HG02798 (cell line): ENCODE measurements around the gene VAPB.

Experiments
- ATAC-seq: cut with Tn5 transposase; IDR thresholded peaks from one replicate; pipeline ENCODE4 v1.9.1; 2021; ENCODE audit warnings: mild to moderate bottlenecking; ENCODE audit not compliant: unreplicated experiment, poor library complexity

VAPB gene

DNA sequence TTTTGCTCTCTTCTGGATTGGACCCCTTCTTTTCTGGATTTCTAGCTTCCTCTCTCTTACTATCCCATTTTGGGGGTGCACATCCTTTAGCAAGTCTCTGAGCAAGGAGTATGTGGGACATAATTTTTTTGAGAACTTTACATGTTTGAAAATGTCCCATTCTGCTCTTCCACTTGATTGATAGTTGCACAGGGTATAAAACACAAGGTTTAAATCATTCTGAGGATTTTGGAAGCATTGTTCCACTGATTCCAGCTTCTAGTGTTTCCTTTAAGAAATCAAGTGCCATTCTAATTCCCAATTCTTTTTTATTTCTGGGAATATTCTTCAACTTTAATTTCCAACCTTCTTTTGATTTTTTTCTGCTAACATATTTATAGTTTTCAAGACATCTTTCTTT lies 65.4 kb downstream of the VAPB start:
- no peak for ATAC-seq

DNA sequence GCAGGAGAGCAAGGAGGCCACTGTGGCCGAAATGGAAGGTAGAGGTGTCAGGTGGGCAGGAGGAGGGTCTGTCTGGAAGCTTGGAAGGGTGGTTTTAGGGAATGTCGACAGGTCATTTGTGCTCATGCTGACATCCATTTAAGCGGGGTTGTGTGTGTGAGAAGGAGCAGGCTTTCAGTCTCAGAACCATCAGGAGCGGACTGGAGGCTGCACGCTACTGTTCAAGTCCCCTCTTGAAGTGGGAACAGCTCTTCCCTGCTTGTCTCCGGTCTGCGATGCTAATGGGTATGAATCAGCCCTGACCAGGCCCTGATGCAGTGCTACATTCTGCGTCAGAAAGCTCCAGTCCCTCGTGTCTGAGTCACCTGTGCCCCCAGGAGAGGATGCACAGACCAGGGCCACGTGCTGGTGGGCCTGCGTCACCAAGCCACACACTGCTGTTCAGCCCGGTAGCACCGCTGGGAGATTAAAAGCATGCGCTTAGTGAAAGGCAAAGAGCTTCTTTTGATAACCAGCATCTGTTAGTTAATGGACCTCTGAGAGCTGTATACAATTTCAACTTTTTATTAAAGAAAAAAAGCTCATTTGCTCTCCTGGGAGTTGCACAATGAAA lies 68.2 kb downstream of the VAPB start:
- no peak for ATAC-seq

DNA sequence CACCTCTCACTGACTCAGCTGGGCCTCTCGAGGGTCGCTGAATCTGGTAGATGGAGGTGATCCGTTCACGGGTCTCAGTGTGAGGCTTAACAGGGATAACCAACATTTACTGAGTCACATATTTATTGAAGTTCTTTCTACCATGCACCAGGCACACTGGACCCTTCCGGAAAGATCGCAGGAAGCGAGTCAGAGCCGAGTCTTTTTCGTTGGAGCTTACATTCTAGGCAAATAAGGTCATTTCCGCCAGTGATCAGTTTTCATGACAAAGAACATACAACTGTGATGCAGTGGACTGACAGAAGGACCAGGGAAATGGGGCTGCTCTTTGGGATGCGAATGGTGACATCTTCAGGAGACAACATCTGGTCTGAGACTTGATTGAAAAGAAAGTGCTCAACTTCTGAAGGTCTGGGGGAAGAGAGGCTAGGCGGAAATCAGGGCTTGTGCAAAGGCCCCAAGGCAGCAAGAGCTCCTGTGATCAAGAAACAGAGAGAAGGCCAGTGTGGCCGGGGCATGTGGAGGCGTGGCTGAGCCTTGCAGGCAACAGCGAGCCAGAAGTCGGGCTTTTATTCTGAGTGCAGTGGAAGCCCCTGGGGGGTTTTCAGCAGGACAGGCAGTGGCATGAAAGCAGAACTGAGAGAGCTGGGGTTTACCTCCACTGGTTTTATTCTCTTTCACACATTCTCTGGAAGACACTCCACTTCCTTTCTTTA lies 69.5 kb downstream of the VAPB start:
- peak; percentile 98 for ATAC-seq

DNA sequence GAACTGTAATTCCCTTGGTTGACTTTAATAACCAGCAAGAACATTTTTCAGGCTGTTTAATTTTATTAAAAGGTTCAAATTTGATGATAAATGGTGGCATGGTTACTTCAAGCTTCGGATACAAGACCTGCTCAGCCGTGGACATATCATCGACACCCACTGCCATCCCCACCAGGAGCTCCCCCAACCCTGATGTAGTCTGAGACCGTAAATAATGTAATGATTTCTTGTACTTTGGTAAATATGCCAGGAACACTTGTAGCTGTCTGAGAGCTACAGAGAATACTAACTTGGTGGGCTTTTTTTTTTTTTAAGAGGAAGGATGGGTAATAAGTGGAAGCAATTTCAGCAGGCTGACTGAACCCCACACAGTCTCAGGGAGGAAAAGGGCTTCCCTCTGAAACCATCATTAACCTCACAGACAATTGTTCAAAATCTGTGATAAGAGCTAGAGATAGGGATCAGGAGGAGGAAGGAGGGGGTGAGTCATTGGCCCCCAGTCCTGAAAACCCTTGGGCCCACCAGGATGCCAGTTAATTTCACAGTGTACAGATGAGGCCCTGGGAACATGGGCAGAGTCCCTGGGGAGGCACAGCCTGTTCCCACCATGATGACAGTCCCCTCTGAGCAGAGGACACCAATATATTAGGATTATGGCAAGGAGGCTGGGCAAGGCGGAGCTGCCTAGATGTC lies 70.2 kb downstream of the VAPB start:
- peak; percentile 26 for ATAC-seq

DNA sequence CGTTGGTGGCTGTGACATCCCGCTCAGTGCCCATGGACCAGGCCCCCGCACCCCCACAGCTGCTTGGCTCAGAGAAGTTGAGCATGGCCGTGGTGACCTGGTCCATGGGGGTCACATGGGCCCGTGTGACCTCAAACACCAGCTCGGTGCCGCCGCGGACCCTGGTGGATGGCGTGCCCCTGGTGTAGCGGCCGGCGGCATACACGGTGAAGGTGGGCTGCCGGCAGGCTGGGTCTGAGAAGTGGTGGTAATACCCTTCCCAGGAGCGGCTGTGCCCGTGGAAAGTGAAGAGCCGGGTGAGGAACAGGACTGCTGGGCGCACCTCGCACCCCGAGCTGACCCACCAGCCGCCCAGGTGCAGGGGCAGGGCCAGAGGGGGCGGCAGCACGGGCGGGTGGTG lies 72.1 kb downstream of the VAPB start:
- ATAC-seq, result no peak

DNA sequence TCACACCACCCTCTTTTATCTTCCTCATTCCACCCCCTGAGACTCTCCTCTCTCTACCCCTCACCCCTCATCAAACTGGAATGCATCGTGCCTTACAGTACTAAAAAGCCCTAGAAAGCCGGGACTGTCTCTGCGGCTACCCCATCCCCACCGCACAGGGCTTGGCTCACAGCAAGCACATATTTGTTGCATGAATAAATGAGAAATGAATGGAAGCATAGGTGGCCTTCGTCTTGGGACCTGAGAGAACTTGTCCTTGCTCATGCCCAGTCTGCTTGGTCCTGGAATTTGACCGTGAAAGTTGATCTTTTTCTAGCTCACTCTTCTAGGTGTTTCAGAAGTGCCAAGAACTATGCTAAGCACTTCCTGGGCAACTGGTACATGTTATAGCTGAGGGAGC lies 72.9 kb downstream of the VAPB start:
- ATAC-seq, result no peak

DNA sequence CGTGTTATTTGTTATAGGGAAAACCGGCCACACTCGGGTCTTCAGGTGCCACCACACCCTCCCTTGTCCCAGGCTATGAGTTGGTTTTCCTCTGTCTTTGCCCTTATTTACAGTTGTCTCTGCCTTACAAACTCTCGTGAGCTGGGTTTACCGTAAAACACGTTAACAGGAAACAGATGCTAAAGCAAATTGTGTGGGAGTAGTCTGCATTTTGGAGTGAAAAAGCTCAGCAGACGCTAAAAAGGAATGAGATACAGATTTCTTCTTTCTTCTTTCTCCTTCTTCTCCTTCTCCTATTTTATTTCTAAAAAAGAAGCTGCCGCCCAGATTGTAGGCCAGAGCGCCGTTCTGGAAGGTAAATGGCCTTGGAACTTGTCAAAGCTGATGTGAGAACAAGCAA lies 74.2 kb downstream of the VAPB start:
- ATAC-seq, result no peak

DNA sequence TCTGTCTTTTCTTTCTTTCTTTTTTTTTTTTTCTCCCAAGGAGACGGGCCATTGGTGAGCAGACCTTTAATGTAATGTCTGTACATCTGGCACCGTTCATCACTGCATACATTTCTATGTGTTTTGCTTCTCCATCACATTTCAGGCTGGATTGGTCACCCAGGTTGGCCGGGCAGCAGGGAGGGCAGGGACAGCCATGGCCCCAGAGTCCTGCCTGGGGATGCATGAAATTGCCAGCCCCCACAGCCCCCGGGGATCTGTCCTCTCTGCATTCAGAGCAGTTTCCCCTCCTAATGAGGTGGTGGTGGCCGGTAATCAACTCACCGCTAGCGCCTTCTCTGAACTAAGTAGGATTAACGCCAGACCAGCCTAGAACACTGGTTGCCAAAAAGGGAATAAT lies 75.8 kb downstream of the VAPB start:
- ATAC-seq, result no peak

DNA sequence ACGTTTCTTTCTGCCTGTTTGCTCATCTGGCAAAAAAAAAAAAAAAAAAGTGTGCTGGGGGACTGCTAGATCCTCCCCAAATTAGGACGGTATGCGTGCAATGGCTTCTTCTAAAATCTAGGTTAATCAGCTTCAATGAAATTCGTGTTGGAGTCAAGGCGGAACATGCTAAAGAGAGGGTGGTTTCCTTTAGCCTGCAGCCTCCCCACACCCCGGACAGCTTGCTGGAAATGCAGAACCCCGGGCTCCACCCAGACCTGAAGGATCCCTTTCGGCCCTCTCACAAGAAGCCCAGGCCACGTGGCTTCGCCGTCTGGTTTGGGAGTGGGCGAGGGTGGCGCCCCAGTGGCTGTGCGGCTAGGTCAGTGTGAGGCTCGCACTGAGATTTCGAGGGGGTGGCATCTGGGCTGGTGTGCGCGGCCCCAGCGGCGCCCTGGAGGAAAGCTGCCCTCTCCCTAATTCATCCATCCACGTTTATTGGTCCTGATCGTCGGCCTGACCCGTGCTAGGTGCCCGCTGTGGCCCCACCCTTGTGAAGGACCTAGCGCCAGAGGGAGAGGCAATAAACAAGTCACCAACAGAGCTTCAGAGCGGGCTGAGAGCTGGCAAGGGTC lies 77.2 kb downstream of the VAPB start:
- ATAC-seq, result no peak

DNA sequence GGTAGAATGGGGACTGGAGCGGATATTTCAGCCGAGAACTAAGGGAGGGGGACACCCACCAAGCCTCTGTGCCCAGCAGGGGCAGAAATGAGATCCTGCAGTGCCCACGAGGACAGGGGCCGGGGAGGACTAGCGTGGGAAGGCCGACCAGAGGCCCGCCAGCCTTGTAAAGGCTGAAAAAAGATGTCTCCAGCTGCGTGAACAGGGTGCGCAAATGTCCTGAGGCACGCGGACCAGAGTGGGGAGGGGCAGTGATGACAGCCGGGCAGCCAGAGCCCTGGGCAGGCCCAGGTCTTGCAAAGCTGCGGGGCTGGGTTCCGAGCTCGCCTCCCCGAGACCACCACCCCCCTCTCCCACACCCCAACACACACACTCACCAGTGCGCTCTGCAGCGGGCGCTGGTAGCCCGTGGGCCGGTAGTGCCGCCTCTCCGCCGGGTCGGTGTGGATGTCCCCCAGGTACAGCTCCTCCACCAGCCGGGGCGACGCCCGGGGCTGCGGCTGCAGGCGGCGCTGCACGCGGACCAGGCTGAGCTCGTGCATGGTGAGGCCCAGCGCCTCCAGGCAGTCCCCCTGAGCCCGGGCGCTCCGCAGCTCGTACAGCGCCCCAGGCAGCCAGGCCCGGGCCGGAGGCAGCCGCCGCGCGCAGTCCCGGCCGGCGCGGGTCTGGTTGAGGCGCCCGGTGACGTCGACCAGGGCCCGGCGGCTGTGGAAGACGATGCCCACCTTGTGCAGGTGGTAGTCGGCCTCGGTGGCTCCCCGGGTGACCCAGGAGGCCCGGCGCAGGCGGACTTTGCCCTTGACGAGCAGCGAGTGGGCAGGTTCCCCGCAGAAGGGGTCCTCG lies 77.9 kb downstream of the VAPB start:
- ATAC-seq, result no peak

DNA sequence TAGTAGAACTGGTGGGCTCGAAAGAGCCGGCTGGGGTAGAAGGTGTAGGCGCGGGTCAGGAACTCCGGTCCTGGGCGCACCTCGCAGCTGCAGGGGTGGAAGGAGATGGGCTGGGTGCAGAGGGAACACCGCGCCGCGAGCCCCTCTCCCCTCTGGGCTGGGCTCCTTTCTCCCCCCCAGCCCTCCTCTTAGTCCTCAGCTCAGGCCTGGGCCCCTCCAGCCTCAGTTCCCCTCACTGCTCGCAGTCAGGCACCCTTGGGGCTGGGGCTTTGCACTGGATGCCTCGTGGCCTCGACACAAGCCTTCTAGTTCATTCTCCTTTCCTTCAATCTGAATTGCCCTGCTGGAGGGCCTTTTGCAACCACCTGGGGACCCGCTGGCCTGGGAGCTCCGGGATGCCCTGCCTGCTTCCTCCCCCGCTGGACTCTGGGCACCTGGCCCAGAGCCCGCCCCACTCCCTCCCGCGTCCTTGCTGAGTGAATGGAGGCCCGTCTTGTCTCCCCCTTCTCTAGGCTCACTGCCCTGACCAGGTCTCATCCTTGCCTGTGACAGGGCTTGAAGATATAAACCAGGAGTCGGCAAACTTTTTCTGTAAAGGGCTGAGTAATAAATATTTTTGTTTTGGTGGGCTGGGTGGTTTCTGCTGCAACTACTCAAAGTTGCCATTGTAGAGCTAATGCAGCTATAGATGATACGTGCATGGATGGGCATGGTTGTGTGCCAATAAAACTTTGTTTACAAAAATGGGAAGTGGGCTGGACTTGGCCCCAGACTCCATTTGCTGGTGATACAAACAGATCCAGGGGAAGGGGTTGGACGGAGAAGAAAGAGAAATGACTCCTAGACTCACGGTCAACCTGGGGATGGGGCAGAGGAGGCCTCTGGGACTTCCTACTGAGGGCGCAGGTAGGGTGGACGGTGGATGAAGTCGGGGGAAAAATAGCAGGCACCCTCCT lies 78.8 kb downstream of the VAPB start:
- no peak for ATAC-seq

DNA sequence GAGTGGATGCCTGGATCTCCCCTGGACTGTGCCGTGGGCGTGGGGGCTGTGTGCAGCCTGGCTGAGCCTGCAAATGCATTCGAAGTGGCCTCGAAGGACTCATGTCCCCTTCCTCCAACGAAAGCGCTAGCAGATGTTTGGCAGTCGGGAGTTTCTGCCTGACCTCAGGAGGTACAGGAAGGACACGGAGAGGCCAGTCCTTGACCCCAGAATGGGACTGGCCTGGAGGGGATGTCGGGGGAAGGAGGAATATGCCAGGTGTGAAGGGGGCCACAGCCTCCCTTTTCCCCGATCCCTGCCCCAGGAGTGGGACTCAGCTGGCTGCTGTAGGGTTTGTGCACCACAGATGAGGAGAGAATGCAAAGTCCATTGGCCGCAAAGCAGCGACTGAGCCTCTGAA lies 80.6 kb downstream of the VAPB start:
- no peak for ATAC-seq

DNA sequence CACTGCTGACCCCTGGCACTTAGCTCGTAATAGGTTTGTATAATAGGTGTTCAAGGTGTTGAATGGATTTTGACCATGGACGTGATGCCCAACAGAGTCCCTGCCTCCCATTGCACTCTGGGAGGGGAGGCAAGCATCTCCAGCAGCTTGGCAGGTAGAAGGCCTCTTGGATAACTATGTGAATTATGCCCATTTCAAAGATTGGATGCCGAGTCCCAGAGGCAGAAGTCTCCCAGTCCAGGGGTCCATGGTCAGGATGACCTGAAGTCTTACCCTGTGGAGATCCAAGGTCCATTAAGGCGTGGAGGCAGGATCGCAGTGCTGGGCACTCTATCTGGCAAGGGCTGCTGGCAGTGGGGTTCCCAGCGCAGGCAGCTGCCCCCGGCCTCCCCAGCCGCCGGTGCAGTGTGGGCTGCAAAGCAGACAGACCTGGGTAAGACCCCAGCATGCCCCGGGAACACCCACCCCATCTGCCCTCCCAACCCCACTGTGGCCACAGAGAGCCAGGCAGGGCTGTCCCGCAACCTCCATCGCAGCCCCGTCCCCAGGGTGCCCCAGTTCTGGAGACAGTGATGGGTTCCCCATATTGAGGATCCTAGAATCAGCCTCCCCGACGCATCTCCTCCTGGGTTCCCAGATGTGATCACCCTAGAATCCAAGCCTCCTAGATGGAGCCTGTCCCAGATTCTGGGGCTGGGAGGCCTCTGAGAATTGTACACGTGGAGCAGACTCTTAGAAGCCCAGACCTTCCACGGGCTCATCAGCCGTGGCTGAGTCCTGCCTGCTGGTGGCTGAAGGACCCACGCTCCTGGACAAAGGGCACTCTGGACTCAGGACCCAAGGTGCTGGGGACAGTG lies 81.5 kb downstream of the VAPB start:
- ATAC-seq, result no peak

DNA sequence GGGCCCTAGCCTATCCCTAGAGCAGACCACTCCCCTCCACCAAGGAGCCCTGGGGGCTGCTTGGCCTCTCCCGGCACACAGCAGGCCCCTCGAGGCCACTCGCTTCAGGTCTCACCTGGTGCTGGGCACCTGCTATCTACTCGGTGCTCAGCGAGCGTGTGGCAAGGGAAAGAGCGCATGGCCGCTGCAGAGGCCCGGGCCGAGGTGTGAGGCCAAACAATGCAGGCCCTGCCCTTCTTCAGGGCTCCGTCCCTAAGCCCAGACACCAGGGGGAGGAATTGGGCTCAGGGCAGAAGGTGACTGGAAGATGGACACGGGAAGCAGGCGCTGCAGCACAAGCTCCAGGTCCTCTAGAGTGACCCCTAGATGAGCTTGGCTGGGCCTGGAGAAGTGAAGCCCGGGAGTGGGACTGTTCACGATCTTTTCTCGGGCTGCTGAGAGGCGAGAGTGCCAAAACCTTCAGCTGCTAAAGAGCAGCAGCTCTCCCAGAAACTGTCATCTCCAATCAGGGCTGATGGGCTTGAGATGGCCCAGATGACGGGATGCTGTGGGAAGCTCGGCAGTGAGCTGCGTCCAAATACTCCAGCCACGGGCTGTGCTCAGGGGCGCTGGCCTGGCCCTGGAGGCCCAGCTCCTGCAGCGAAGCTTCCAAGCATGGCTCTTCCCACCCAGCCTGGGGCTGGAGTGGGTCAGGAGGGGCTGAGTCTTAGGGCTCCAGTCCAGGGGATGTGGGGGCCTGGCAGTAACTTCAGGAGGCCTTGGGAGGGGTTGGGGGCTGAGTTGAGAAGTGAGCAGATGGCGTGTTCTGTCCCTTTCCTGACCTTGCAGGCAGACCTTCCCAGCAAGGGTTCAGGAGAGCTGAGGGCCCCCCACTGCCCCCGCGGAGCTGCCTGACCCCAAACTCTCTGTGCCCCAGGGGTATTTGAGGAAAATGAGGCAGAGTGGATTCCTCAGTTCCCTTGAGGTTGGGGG lies 82.5 kb downstream of the VAPB start:
- ATAC-seq, result no peak

DNA sequence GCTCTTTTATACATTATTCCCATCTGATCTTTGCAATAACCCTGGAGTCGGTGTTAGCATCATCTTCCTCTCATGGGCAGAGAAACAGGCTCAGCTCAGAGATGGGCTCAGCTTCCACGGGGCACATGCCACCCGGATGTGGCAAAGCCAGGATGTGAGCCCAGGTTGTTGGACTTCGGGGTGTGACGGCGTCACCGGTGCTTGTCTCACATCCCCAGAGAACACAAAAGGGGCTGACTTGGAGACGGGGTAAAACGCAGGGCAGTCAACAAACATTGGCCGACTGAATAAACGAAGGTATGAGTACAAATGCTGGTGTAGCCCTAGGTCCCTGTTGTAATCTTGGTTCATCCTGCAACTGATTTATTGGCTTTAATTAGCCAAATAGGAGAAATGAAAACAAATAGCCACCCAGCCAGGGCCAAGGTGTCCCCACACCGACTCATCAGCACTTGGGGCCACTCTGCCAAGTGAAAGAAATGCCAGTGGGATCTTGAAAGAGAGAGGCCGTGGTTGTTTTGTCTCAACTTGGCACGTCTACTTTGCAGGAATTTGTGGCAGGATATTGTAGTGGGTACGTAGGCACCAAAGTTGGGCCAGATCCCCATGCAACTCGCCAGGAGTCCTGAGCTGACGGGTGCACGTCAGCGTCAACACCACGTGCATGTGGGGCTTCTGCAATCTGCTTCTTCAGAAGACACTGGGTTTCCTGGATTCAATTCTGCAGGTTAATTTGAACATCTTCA lies 83.4 kb downstream of the VAPB start:
- no peak for ATAC-seq
